Fibroblast of lung (primary cell): ENCODE data around the gene CRADD.

Experiments
- CTCF ChIP-seq, 2 donors: IDR thresholded peaks in 1 of 2; conservative IDR thresholded peaks in 1 of 2; 1 replicate in 1 of 2; 2 replicates in 1 of 2; pipeline ENCODE4 v1.5.1; 2011 to 2012; ENCODE audit warnings: low read length in 2 of 2, control low read depth in 1 of 2, inconsistent platforms in 1 of 2, low read depth in 1 of 2, mild to moderate bottlenecking in 1 of 2
- EZH2 ChIP-seq: IDR thresholded peaks from 2 replicates; pipeline ENCODE4 v1.5.1; 2012; ENCODE audit warnings: low read length, control low read depth, mild to moderate bottlenecking; ENCODE audit errors: missing control alignments

GRCh38 chr12:93772003-93772700, 95.0 kb downstream of the CRADD start:
- TF ChIP-seq CTCF (conservative IDR thresholded peaks at IDR 0.05 in 1 of 2, IDR thresholded peaks at IDR 0.05 in 1 of 2; ENCODE audit: low read depth in 1 of 2, low read length in 2 of 2) (no peak), EZH2 (no peak)
